GM21423 (cell line): ENCODE results near the gene KSR1.

Experiments used
- ATAC-seq: cut with Tn5 transposase; IDR thresholded peaks from one replicate; pipeline ENCODE4 v1.9.1; 2021; ENCODE audit warnings: mild to moderate bottlenecking, moderate library complexity; ENCODE audit not compliant: unreplicated experiment

Gene KSR1

GRCh38 chr17:27471321-27472269 lies 15.3 kb downstream of the KSR1 start:
- peak; percentile 57 for ATAC-seq

GRCh38 chr17:27473190-27473747 lies 17.0 kb downstream of the KSR1 start:
- ATAC-seq = no peak

GRCh38 chr17:27473748-27474609 lies 17.7 kb downstream of the KSR1 start:
- peak; percentile 34 for ATAC-seq

DNA sequence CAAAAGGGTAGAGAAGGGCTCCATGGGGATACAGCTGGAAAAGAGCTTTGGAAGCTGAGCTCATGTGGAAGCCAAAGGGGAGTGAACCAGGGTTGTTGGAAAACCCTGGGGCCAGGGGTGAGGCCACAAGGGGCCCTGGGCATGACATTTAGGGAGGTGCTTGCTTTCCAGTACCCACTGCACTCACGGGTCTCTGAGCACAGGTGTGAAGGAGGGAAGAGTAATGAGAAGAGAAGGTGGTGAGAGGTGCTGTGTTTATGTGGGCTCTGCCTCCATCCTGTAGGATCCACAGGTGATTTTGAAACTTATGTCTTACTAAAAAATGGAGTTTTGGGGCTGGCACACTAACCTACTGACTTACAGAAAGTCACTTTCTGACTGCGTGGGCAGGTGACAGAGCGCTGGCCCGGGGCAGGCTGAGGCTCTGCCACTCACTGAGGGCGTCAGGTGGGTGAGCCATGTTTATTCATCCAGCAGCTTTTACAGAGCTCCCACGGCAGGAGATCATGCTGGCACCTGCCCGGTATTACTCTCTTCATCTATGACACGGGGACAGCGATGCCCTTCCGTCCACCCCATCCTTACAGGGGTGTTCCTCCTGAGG lies 18.9 kb downstream of the KSR1 start:
- ATAC-seq = no peak

- no peak for ATAC-seq
These were observed 20.0 kb downstream of the KSR1 start for GRCh38 chr17:27475981-27476895.

- ATAC-seq = peak; percentile 37
These were observed 21.0 kb downstream of the KSR1 start for GRCh38 chr17:27477050-27477888.

- no peak for ATAC-seq
These were observed 21.9 kb downstream of the KSR1 start for GRCh38 chr17:27477971-27478684.

- ATAC-seq = no peak
These were observed 22.8 kb downstream of the KSR1 start for GRCh38 chr17:27478901-27479538.

- no peak for ATAC-seq
These were observed 23.6 kb downstream of the KSR1 start for GRCh38 chr17:27479838-27480237.

DNA sequence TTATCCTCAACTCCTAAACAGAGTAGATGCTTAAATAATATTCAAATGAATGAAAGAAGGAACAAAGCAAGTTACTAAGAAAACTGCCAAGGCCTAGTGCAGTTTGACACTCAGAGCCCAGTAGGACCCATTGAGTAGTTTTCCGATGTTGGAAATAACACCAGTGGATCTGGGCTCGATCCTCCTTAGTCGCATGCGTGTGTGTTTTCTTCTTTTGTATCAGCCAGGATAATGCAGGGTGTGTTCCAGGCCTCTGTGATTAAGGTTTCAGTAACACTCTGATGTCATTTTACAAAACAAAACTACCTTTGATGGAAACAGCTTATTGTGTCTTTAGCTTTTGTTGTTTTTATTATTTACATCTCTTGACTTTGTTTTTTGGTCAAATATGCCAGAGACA lies 24.5 kb downstream of the KSR1 start:
- ATAC-seq = no peak

DNA sequence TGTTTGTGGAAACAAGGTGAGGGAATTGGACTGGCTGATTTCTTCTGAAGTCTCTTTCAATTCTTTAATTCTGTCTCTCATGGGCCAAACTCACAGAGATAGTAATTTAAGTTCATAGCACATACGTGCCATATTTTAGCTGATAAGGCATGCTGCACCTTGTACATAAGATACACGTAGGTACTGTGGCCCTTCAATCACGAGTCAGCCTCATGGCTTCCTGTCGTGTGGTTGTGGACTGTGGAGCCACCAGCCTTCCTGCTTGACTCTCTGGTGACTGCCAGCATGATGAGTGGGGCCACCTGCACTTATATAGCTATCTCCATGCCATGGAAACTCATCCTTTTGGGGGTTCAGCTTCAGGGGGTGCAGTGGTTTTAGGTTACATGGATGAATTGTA lies 25.1 kb downstream of the KSR1 start:
- ATAC-seq = peak; percentile 54

DNA sequence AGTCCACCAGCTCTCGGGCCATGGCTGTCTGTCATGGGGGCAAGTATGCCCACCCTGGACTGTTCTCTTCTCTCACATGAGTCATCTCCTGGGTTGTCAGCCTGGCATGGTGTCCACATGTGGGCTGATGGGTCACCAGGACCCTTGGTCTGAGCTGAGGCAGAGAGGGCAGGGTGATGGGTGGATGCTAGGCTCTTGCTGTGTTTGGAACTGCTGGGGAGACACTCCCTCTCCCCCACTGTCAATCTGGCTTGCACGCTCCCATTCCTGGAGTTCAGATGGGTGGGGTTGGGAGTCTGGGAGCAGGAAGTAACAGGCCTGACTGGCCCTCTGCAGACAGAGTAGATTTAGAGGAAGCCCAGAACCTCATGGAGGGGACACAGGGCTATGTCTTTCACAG lies 28.9 kb downstream of the KSR1 start:
- ATAC-seq = no peak

DNA sequence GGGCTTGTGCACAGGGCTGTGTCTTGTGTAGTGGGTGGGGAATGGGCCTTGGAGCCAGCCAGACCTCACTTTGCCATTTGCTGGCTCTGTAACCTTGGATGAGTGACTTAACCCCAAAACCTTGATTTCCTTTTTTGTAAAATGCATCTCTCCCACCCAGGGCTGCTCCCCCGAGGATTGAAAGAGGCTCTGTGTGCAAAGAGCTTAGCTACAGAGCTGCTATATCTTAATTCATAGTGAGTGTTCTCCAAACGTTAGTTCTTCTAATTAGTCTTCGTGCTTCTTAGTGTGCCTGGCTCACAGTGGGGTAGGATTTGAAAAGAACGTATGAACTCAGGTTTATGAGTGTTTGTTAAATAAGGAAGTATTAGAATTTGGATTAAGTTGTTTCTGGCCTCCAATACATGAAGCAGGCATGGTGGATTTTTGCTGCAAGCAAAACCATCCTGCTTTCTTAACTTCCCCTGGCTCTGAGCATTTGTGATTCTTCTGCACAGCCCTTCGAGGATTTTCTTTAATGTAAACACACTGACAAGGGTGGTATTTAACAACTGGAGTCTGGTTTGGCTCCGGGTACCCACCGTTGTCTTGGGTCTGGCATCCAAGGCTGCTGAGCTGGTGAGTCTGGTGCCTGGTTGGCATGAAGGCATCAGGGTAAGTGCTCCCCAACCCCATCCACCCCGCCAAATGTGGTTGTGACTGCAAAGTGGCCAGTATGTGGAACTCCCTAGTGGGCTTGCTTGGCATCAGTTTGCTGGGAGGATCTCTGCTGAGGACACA lies 29.7 kb downstream of the KSR1 start:
- no peak for ATAC-seq

DNA sequence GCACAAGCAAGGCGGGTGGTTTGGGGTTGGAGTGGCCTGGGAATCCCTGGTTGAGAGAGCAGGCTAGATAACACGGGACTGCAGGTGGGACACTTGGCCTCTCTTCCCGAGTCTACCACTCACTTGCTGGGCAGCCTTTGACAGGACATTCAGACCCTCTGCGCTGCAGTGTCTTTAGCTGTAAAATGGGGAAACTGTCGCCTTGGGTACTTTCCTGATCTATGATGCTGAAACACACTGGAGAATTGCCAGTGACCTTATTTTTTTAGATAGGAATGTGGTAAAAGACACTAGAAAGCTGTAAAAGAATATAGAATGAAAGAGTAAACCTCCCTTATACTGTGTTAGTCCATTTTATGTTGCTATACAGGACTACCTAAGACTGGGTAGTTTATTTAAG lies 30.5 kb downstream of the KSR1 start:
- no peak for ATAC-seq

GRCh38 chr17:27488231-27488630 lies 32.0 kb downstream of the KSR1 start:
- ATAC-seq = no peak

- ATAC-seq = no peak
These were observed 32.9 kb downstream of the KSR1 start for GRCh38 chr17:27489045-27489715.

DNA sequence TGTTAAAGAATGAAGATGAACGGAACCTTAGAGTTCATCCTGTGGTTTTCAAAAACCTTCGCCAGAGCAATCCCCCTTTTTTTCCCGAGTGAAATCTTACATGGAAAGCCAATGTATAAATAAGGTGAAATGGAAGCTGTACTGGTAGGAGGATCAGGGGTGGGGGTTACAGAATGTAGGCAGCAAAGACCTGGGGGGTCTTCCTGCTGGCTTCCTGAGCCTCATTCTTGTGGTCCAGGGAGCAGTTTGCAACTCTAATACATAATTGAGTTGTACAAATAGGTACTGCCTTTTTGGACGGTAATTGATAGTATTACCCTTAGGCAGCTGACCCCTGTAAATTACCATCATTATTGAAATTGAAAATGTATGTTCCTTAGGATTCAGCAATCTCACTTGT lies 34.1 kb downstream of the KSR1 start:
- no peak for ATAC-seq
